ENCODE data around the gene FBXO28. TPM values are rescaled to one million over a fixed set of nuclear protein-coding genes. Genes with fewer than 3 reads are reported as not detected.
A peak's percentile ranks its signal among the peaks of the same experiment; 100 is the strongest.

The FBXO28 gene
- total and polyA plus RNA-seq, 10 of the 15 experiments (the other 5 are each of a cell fraction or from before 2014, with no cell fraction given), result 4.3 to 23.2 (median 18.4) TPM

GRCh38 chr1:224203243-224204016 lies 89.5 kb downstream of the FBXO28 start (continued):
- TF ChIP-seq, protein P1, sequence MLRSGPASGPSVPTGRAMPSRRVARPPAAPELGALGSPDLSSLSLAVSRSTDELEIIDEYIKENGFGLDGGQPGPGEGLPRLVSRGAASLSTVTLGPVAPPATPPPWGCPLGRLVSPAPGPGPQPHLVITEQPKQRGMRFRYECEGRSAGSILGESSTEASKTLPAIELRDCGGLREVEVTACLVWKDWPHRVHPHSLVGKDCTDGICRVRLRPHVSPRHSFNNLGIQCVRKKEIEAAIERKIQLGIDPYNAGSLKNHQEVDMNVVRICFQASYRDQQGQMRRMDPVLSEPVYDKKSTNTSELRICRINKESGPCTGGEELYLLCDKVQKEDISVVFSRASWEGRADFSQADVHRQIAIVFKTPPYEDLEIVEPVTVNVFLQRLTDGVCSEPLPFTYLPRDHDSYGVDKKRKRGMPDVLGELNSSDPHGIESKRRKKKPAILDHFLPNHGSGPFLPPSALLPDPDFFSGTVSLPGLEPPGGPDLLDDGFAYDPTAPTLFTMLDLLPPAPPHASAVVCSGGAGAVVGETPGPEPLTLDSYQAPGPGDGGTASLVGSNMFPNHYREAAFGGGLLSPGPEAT (IDR thresholded peaks at IDR 0.05; ENCODE audit: low read depth), result peak; percentile 72; the same call in 1 of the 2 replicates
- TF ChIP-seq STAT1 (conservative IDR thresholded peaks at IDR 0.05), result no peak

GRCh38 chr1:224205438-224205840 lies 91.5 kb downstream of the FBXO28 start:
- H3K27ac ChIP-seq (ENCODE audit: control insufficient read depth, insufficient read depth), result no peak overlapping the region
- H3K36me3 ChIP-seq (ENCODE audit: control insufficient read depth in 2 of 2, insufficient read depth in 2 of 2, low read length in 1 of 2), result no peaks in the 10 kb centered on the region
- H2AFZ ChIP-seq (ENCODE audit: control insufficient read depth, low read depth, low read length), result peak overlapping the region; percentile 30; the same call in 1 of the 2 replicates
- H4K20me1 ChIP-seq (ENCODE audit: control insufficient read depth, insufficient read depth), result no peaks in the 10 kb centered on the region; the same call in 1 of the 2 replicates
- peak; percentile 47 for DNase-seq (ENCODE audit: low read depth, low spot score)
- no peaks in the 10 kb centered on the region for H3K9me3 ChIP-seq (replicated peaks; ENCODE audit: control insufficient read depth, insufficient read depth, low read length)
- FAIRE-seq, result no peak
- peak; percentile 60 for ATAC-seq
- no peak overlapping the region for H3K4me3 ChIP-seq
- TF ChIP-seq PAX8 (IDR thresholded peaks at IDR 0.05) (no peak), ZNF687 (IDR thresholded peaks at IDR 0.05) (0 out of 2 replicates have a peak, but pooled peaks have one; percentile 20), IKZF2 (IDR thresholded peaks at IDR 0.05) (0 out of 4 replicates have a peak, but pooled peaks of 1 of the 2 experiments have one; percentile 6), SPI1 (IDR thresholded peaks at IDR 0.05; ENCODE audit: borderline replicate concordance, insufficient read depth, low read depth, low read length) (peak; percentile 55; the same call in 1 of the 2 replicates), EP300 (IDR thresholded peaks at IDR 0.05; ENCODE audit: borderline replicate concordance in 1 of 2, control insufficient read depth in 1 of 2, low read depth in 2 of 2, low read length in 2 of 2) (no peak), BHLHE40 (IDR thresholded peaks at IDR 0.05; ENCODE audit: borderline replicate concordance in 1 of 2, low read depth in 2 of 2, low read length in 1 of 2) (peak in 1 of 2 experiments; percentile 23; a peak in 1 of 4 replicates)
- no peak overlapping the region for H3K9ac ChIP-seq (ENCODE audit: control insufficient read depth, insufficient read depth, low read length)
- BruUV-seq (replicated peaks), result no TSS peak
- ChIA-PET CTCF (interaction anchor here (1.0 to 1.7 kb wide), 3 partner anchors 9 to 21 kb away, joined by 3 to 4 read pairs (median 4); no protein-coding TSS in a partner anchor), RAD21 (ENCODE audit: unreplicated experiment) (interaction anchor here (1.0 to 1.6 kb wide), 6 partner anchors 9 to 22 kb away, joined by 3 to 6 read pairs (median 4); partner anchors contain the start of gene DEGS1), SMC1A (ENCODE audit: uncharacterized antibody, unreplicated experiment) (interaction anchor here (0.7 to 2.0 kb wide), 13 partner anchors 9 to 252 kb away, joined by 3 to 12 read pairs (median 4); no protein-coding TSS in a partner anchor), POLR2A (interaction anchor here (0.6 kb wide), 1 partner anchor 22 kb away, joined by 3 read pairs; the partner anchor contains the start of gene DEGS1)
- in situ Hi-C loops (cut with MboI), result no loop called here
- H3K4me2 ChIP-seq (ENCODE audit: control insufficient read depth, insufficient read depth), result no peak overlapping the region
- intact Hi-C loops (cut with micrococcal nuclease; ENCODE audit: unreplicated experiment), result no loop called here
- peaks cover 35% of the 10 kb centered on the region for H3K4me1 ChIP-seq (ENCODE audit: control insufficient read depth, insufficient read depth, low read length)
- H3K27me3 ChIP-seq (replicated peaks in 1 of 2; ENCODE audit: control insufficient read depth in 2 of 2, insufficient read depth in 2 of 2, low read length in 1 of 2), result no peaks in the 10 kb centered on the region
- 41% methylated on average over 4 of the region's 4 CpGs for WGBS (ENCODE audit: insufficient coverage, insufficient replicate concordance, low lambda C conversion rate, missing lambda C conversion rate)
- no peaks in the 10 kb centered on the region for H3K79me2 ChIP-seq (ENCODE audit: control insufficient read depth, insufficient read depth, low read length)
